HG03354 (cell line): ENCODE data around the gene SNX22.

ENCODE experiments used
- ATAC-seq: cut with Tn5 transposase; IDR thresholded peaks from one replicate; pipeline ENCODE4 v1.9.1; 2021; ENCODE audit warnings: mild to moderate bottlenecking; ENCODE audit not compliant: unreplicated experiment, poor library complexity, severe bottlenecking

SNX22 gene

GRCh38 chr15:64187396-64188191 lies 36.1 kb downstream of the SNX22 start:
- no peak for ATAC-seq

GRCh38 chr15:64191971-64192830 lies 40.7 kb downstream of the SNX22 start:
- ATAC-seq, result no peak

- ATAC-seq, result no peak
Observed at GRCh38 chr15:64193971-64194370, 42.4 kb downstream of the SNX22 start.

GRCh38 chr15:64197425-64197824 lies 45.9 kb downstream of the SNX22 start:
- no peak for ATAC-seq

GRCh38 chr15:64205202-64205601 lies 53.7 kb downstream of the SNX22 start:
- no peak for ATAC-seq
